IMR-90 (cell line): Measurements from ENCODE around the gene MSI2. TPM values are rescaled to one million over a fixed set of nuclear protein-coding genes. Genes with fewer than 3 reads are reported as not detected.
A peak's percentile ranks its signal among the peaks of the same experiment; 100 is the strongest.

Experiments
- ATAC-seq: fragments of 200-7000 bp; cut with Tn5 transposase; 2 replicates; pipeline ENCODE4 v1.9.1; 2020; ENCODE audit warnings: low read depth, mild to moderate bottlenecking, moderate library complexity
- BruUV-seq: library from RNA; stranded (reverse); fragments of 400-500 nt; replicated peaks from 2 replicates; lab custom pipeline; 2021; lab: Mats Ljungman, UMichigan
- CTCF ChIA-PET: fragments of 300-600 bp; formaldehyde crosslinking; extraction: SDS; loops from one replicate; lab custom pipeline; 2021; ENCODE audit warnings: antibody characterized with exemption; lab: Yijun Ruan, JAX
- POLR2A ChIA-PET: fragments of 300-600 bp; sonication (Branson Sonifier 250); formaldehyde crosslinking; loops from one replicate; lab custom pipeline; 2022; ENCODE audit warnings: antibody characterized with exemption; ENCODE audit not compliant: unreplicated experiment; lab: Charles Lee
- DNase-seq: peaks from one replicate; pipeline ENCODE4 v3.0.0; 2013
- H2AFZ ChIP-seq: replicated peaks from 2 replicates; pipeline ENCODE3; 2013; ENCODE audit warnings: low read length, mild to moderate bottlenecking; ENCODE audit not compliant: poor library complexity
- H2AK5ac ChIP-seq: 2 replicates; pipeline ENCODE4 v1.6.1; 2013; ENCODE audit warnings: low read depth, low read length, inconsistent platforms
- H2AK9ac ChIP-seq: replicated peaks from 2 replicates; pipeline ENCODE3; 2013; ENCODE audit warnings: mild to moderate bottlenecking, low read depth, low read length, moderate library complexity; ENCODE audit not compliant: poor library complexity
- H2BK120ac ChIP-seq: 2 replicates; pipeline ENCODE4 v1.6.1; 2013; ENCODE audit warnings: low read depth, low read length, inconsistent platforms
- H2BK15ac ChIP-seq: 3 replicates; pipeline ENCODE4 v1.6.1; 2013; ENCODE audit warnings: low read depth, low read length, inconsistent platforms
- H2BK20ac ChIP-seq: 2 replicates; pipeline ENCODE4 v1.6.1; 2013; ENCODE audit warnings: low read depth, mild to moderate bottlenecking, inconsistent platforms, low read length, moderate library complexity
- H2BK5ac ChIP-seq: 2 replicates; pipeline ENCODE4 v1.6.1; 2013; ENCODE audit warnings: mild to moderate bottlenecking, low read depth, low read length, inconsistent platforms; ENCODE audit not compliant: poor library complexity, severe bottlenecking
- H3K14ac ChIP-seq: replicated peaks from 2 replicates; pipeline ENCODE4 v1.6.1; 2013; ENCODE audit warnings: low read depth, low read length, inconsistent platforms
- H3K18ac ChIP-seq: 2 replicates; pipeline ENCODE4 v1.6.1; 2013; ENCODE audit warnings: low read depth, low read length, control low read depth
- H3K23ac ChIP-seq: 2 replicates; pipeline ENCODE4 v1.6.1; 2013; ENCODE audit warnings: low read depth, low read length, inconsistent platforms
- H3K27ac ChIP-seq: 2 replicates; pipeline ENCODE4 v1.5.1; 2013; ENCODE audit warnings: mild to moderate bottlenecking, control low read depth, low read length; ENCODE audit not compliant: insufficient read depth
- H3K27me3 ChIP-seq: 2 replicates; pipeline ENCODE4 v1.6.1; 2013; ENCODE audit warnings: low read length; ENCODE audit not compliant: control insufficient read depth, insufficient read depth
- H3K36me3 ChIP-seq: 2 replicates; pipeline ENCODE4 v1.6.1; 2013; ENCODE audit warnings: low read length, mixed read lengths; ENCODE audit not compliant: control insufficient read depth, insufficient read depth
- H3K4ac ChIP-seq: 2 replicates; pipeline ENCODE4 v1.6.1; 2013; ENCODE audit warnings: low read depth, low read length, inconsistent platforms
- H3K4me1 ChIP-seq: 2 replicates; pipeline ENCODE4 v1.6.1; 2013; ENCODE audit warnings: low read length, mixed read lengths; ENCODE audit not compliant: control insufficient read depth, insufficient read depth
- H3K4me2 ChIP-seq: 2 replicates; pipeline ENCODE4 v1.6.1; 2013; ENCODE audit warnings: low read depth, mild to moderate bottlenecking, control low read depth, low read length, moderate library complexity
- H3K4me3 ChIP-seq: 2 replicates; pipeline ENCODE4 v1.5.1; 2013; ENCODE audit warnings: low read depth, mild to moderate bottlenecking, control low read depth, low read length, moderate library complexity; ENCODE audit not compliant: insufficient read depth
- H3K56ac ChIP-seq: 2 replicates; pipeline ENCODE4 v1.6.1; 2013; ENCODE audit warnings: low read length, inconsistent platforms; ENCODE audit not compliant: insufficient read depth; ENCODE audit errors: extremely low read depth
- H3K79me1 ChIP-seq, 2 experiments: 2 replicates each; pipeline ENCODE4 v1.6.1; 2013; ENCODE audit warnings: low read length in 2 of 2, inconsistent platforms in 1 of 2, low read depth in 1 of 2
- H3K9ac ChIP-seq: 2 replicates; pipeline ENCODE4 v1.6.1; 2013; ENCODE audit warnings: low read depth, low read length, control low read depth
- H3K9me1 ChIP-seq: 2 replicates; pipeline ENCODE4 v1.6.1; 2013; ENCODE audit warnings: low read length, inconsistent platforms; ENCODE audit not compliant: insufficient read depth
- H3K9me3 ChIP-seq: 2 replicates; pipeline ENCODE4 v1.6.1; 2013; ENCODE audit warnings: low read length; ENCODE audit not compliant: control insufficient read depth, insufficient read depth
- H4K20me1 ChIP-seq: 2 replicates; pipeline ENCODE4 v1.6.1; 2013; ENCODE audit warnings: low read length, inconsistent platforms; ENCODE audit not compliant: insufficient read depth
- H4K5ac ChIP-seq: 2 replicates; pipeline ENCODE4 v1.6.1; 2013; ENCODE audit warnings: mild to moderate bottlenecking, low read depth, low read length, control low read depth
- H4K8ac ChIP-seq, 2 experiments: 2 replicates each; pipeline ENCODE4 v1.6.1; 2013; ENCODE audit warnings: low read depth in 2 of 2, low read length in 2 of 2, control low read depth in 1 of 2, inconsistent platforms in 1 of 2
- H4K91ac ChIP-seq: 2 replicates; pipeline ENCODE4 v1.6.1; 2013; ENCODE audit warnings: low read depth, low read length, inconsistent platforms; ENCODE audit not compliant: insufficient read depth
- ELK1 ChIP-seq: fragments of 150-350 bp; IDR thresholded peaks from 2 replicates; pipeline ENCODE4 v1.6.1; 2016; ENCODE audit warnings: low read depth, mild to moderate bottlenecking, low read length, moderate library complexity, borderline replicate concordance
- FOS ChIP-seq: fragments of 150-350 bp; IDR thresholded peaks from 2 replicates; pipeline ENCODE4 v1.6.1; 2016; ENCODE audit warnings: low read depth, low read length
- MAZ ChIP-seq: IDR thresholded peaks from 2 replicates; pipeline ENCODE4 v1.6.1; 2012; ENCODE audit warnings: low read depth, mild to moderate bottlenecking, low read length, improper control_type of control experiment, moderate library complexity, borderline replicate concordance
- POLR2A ChIP-seq: IDR thresholded peaks from 2 replicates; pipeline ENCODE4 v1.6.1; 2012; ENCODE audit warnings: mild to moderate bottlenecking, low read depth, low read length
- RAD21 ChIP-seq: IDR thresholded peaks from 2 replicates; pipeline ENCODE4 v1.6.1; 2012; ENCODE audit warnings: low read length, improper control_type of control experiment
- SMC3 ChIP-seq: fragments of 150-350 bp; IDR thresholded peaks from 2 replicates; pipeline ENCODE4 v1.6.1; 2016; ENCODE audit warnings: low read depth, mild to moderate bottlenecking, antibody characterized with exemption, low read length, moderate library complexity
- USF2 ChIP-seq: fragments of 150-350 bp; IDR thresholded peaks from 2 replicates; pipeline ENCODE4 v1.6.1; 2017; ENCODE audit warnings: mild to moderate bottlenecking, antibody characterized with exemption, low read length, low read depth
- WGBS, 2 experiments: methylation state at CpG; one replicate each; pipeline versions ENCODE4 v1.1.5 to v1.1.7; 2013; ENCODE audit warnings: missing lambda C conversion rate in 2 of 2; ENCODE audit not compliant: insufficient read length in 1 of 2; ENCODE audit errors: extremely low coverage in 2 of 2; 5-methylcytosine and 5-hydroxymethylcytosine counted together
- dilution Hi-C: fragments of 300-500 bp; cut with HindIII; formaldehyde crosslinking; loops from one replicate; pipeline ENCODE4 v1.14.3; 2018; ENCODE audit warnings: low sequenced_read_pairs; ENCODE audit not compliant: unreplicated experiment
- in situ Hi-C: fragments of 300-500 bp; cut with MboI; formaldehyde crosslinking; loops from 3 replicates; pipeline ENCODE4 v1.14.3; 2019; ENCODE audit warnings: low sequenced_read_pairs, inconsistent platforms, mixed read lengths
- intact Hi-C: fragments of 100-400 bp; cut with micrococcal nuclease; formaldehyde crosslinking; loops from 2 replicates; pipeline ENCODE4 v1.10.0; 2022
- polyA plus RNA-seq, 3 experiments: library from polyadenylated mRNA; depleted of rRNA; stranded (reverse); fragments of >200 nt; gene quantifications; 2 replicates each; pipeline ENCODE4 v1.2.3, GENCODE V29; 2012; ENCODE audit warnings: low replicate concordance in 1 of 3
- total RNA-seq: library from RNA; depleted of rRNA; stranded (reverse); fragments of >200 nt; gene quantifications from 2 replicates; pipeline ENCODE4 v1.2.3, GENCODE V29; 2012

Gene MSI2
- total and polyA plus RNA-seq, 2 of the 4 experiments (the other 2 are of a cell fraction) = 13.0 to 16.0 TPM

GRCh38 chr17:57405491-57406072 lies 149.3 kb downstream of the MSI2 start:
- no peak overlapping the region for H2BK15ac ChIP-seq
- H3K18ac ChIP-seq = no peak overlapping the region
- CTCF ChIA-PET = interaction anchor here (1.4 kb wide), 1 partner anchor 162 kb away, joined by 5 read pairs; no protein-coding TSS in a partner anchor
- no peak overlapping the region for H3K56ac ChIP-seq
- H2BK20ac ChIP-seq = peak overlapping the region; percentile 78
- dilution Hi-C loops (no loop called here), intact Hi-C loops (loop anchor here (2.0 kb wide), 1 partner anchor 37 kb away; no protein-coding TSS in a partner anchor), in situ Hi-C loops (no loop called here)
- TF ChIP-seq MAZ (no peak), USF2 (no peak), SMC3 (no peak), RAD21 (no peak), ELK1 (no peak), FOS (no peak), POLR2A (no peak)
- DNase-seq = peak; percentile 50
- 0 out of 2 replicates have a peak overlapping the region, but pooled peaks have one; percentile 17 for H3K23ac ChIP-seq
- peak; percentile 70 for ATAC-seq
- H3K79me1 ChIP-seq = peaks cover 10 to 23% of the 10 kb centered on the region in 2 experiments; a peak in 3 of 4 replicates
- no peak overlapping the region for H4K8ac ChIP-seq
- H3K4me3 ChIP-seq = no peak overlapping the region
- H4K91ac ChIP-seq = peak overlapping the region; percentile 19; the same call in 1 of the 2 replicates
- peak overlapping the region; percentile 52; the same call in 1 of the 2 replicates for H2AK5ac ChIP-seq
- peaks cover 14% of the 10 kb centered on the region for H3K9me1 ChIP-seq
- no peak overlapping the region for H2AK9ac ChIP-seq
- BruUV-seq = no TSS peak
- H3K4me2 ChIP-seq = peak overlapping the region; percentile 11; the same call in 1 of the 2 replicates
- H4K20me1 ChIP-seq = peaks cover 3% of the 10 kb centered on the region; the same call in 1 of the 2 replicates
- WGBS, 2 experiments = no CpG with 5 or more reads among the region's 5 CpGs
- no peak overlapping the region for H3K9ac ChIP-seq
- no peaks in the 10 kb centered on the region for H3K27me3 ChIP-seq
- H3K14ac ChIP-seq = peak overlapping the region; percentile 40; the same call in 1 of the 2 replicates
- POLR2A ChIA-PET = interaction anchor here (0.6 kb wide), 1 partner anchor 218 kb away, joined by 3 read pairs; no protein-coding TSS in a partner anchor
- H3K4me1 ChIP-seq = peaks cover 12% of the 10 kb centered on the region
- H2BK120ac ChIP-seq = 0 out of 2 replicates have a peak overlapping the region, but pooled peaks have one; percentile 37
- H3K36me3 ChIP-seq = peaks cover 8% of the 10 kb centered on the region; the same call in 1 of the 2 replicates
- H2BK5ac ChIP-seq = peak overlapping the region; percentile 38
- H4K5ac ChIP-seq = no peak overlapping the region
- no peaks in the 10 kb centered on the region for H3K9me3 ChIP-seq
- no peak overlapping the region for H2AFZ ChIP-seq
- no peak overlapping the region for H3K27ac ChIP-seq
- H3K4ac ChIP-seq = peak overlapping the region; percentile 41; the same call in 1 of the 2 replicates
